ENCODE data around the gene KLK15.

DNA sequence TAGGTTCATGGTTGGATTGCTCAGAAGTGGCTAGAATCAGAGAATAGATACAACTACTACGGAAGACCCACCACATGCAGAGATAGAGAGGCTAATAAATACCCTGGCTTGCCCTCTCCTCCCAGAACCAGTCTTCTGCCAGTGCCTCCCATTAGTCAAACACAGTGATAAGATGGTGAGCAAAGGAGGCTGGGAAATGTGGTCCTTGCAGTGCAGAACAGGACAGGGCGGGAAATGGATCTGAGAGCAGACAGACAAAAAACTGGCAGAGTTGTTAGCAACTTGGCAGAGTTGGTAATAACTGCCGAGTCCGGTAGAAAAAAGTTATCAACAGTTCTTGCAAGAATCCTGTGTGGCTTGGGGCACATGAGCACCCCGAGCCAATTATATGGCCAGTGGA, 18.5 kb downstream of the KLK15 start:
- TF ChIP-seq, protein P1, sequence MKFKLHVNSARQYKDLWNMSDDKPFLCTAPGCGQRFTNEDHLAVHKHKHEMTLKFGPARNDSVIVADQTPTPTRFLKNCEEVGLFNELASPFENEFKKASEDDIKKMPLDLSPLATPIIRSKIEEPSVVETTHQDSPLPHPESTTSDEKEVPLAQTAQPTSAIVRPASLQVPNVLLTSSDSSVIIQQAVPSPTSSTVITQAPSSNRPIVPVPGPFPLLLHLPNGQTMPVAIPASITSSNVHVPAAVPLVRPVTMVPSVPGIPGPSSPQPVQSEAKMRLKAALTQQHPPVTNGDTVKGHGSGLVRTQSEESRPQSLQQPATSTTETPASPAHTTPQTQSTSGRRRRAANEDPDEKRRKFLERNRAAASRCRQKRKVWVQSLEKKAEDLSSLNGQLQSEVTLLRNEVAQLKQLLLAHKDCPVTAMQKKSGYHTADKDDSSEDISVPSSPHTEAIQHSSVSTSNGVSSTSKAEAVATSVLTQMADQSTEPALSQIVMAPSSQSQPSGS (IDR thresholded peaks at IDR 0.05; ENCODE audit: low read length) = no peak
- TF ChIP-seq GABPA (IDR thresholded peaks at IDR 0.05; ENCODE audit: borderline replicate concordance, insufficient read depth, low read length) (no peak), POLR2A (IDR thresholded peaks at IDR 0.05; ENCODE audit: control extremely low read depth in 1 of 2, low read depth in 2 of 2, low read length in 2 of 2) (no peak), YY1 (IDR thresholded peaks at IDR 0.05; ENCODE audit: low read depth, low read length) (no peak), EP300 (IDR thresholded peaks at IDR 0.05; ENCODE audit: borderline replicate concordance in 1 of 2, low read depth in 2 of 2, low read length in 2 of 2) (no peak), EZH2 (IDR thresholded peaks at IDR 0.05; ENCODE audit: low read depth, low read length, severe bottlenecking) (no peak), E2F6 (IDR thresholded peaks at IDR 0.05) (no peak), ASH2L (IDR thresholded peaks at IDR 0.05; ENCODE audit: low read length) (no peak), FOSL1 (IDR thresholded peaks at IDR 0.05; ENCODE audit: insufficient read depth, low read depth, low read length) (no peak), CHD2 (IDR thresholded peaks at IDR 0.05; ENCODE audit: low read length) (no peak), RAD21 (IDR thresholded peaks at IDR 0.05 in 1 of 2, conservative IDR thresholded peaks at IDR 0.05 in 1 of 2; ENCODE audit: low read depth in 2 of 2, low read length in 2 of 2) (no peak), BCL11A (IDR thresholded peaks at IDR 0.05; ENCODE audit: low read depth in 2 of 2, low read length in 2 of 2) (no peak)
- TF ChIP-seq, protein P2, sequence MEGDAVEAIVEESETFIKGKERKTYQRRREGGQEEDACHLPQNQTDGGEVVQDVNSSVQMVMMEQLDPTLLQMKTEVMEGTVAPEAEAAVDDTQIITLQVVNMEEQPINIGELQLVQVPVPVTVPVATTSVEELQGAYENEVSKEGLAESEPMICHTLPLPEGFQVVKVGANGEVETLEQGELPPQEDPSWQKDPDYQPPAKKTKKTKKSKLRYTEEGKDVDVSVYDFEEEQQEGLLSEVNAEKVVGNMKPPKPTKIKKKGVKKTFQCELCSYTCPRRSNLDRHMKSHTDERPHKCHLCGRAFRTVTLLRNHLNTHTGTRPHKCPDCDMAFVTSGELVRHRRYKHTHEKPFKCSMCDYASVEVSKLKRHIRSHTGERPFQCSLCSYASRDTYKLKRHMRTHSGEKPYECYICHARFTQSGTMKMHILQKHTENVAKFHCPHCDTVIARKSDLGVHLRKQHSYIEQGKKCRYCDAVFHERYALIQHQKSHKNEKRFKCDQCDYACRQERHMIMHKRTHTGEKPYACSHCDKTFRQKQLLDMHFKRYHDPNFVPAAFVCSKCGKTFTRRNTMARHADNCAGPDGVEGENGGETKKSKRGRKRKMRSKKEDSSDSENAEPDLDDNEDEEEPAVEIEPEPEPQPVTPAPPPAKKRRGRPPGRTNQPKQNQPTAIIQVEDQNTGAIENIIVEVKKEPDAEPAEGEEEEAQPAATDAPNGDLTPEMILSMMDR (IDR thresholded peaks at IDR 0.05; ENCODE audit: control extremely low read depth in 1 of 3, insufficient read depth in 1 of 3, low read depth in 1 of 3, low read length in 3 of 3) = no peak
- TF ChIP-seq, protein P3, sequence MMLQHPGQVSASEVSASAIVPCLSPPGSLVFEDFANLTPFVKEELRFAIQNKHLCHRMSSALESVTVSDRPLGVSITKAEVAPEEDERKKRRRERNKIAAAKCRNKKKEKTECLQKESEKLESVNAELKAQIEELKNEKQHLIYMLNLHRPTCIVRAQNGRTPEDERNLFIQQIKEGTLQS (IDR thresholded peaks at IDR 0.05; ENCODE audit: insufficient read depth, low read depth, low read length) = no peak

Measured in H1 (cell line).